HepG2 (cell line): ENCODE results near the gene TPD52L2. TPM values are rescaled to one million over a fixed set of nuclear protein-coding genes. Genes with fewer than 3 reads are reported as not detected.
A peak's percentile ranks its signal among the peaks of the same experiment; 100 is the strongest.

ENCODE experiments used
- DPF2 ChIP-seq: sonication (generic); formaldehyde crosslinking; IDR thresholded peaks from 2 replicates; pipeline ENCODE4 v1.4.0; 2020; ENCODE audit warnings: mild to moderate bottlenecking, low read depth, missing genetic modification reagents, borderline replicate concordance
- FOXK2 ChIP-seq: fragments of 450-650 bp; IDR thresholded peaks from 2 replicates; pipeline ENCODE4 v1.6.1; 2016
- GTF3A ChIP-seq: sonication (generic); formaldehyde crosslinking; conservative IDR thresholded peaks from 2 replicates; pipeline ENCODE4 v1.4.0; 2020; ENCODE audit warnings: mild to moderate bottlenecking, missing genetic modification reagents
- KDM5A ChIP-seq: fragments of 200-600 bp; sonication (generic); IDR thresholded peaks from 2 replicates; pipeline ENCODE4 v1.7.0; 2018; ENCODE audit warnings: antibody characterized with exemption, mild to moderate bottlenecking, low read length, borderline replicate concordance
- KLF12 ChIP-seq: sonication (generic); formaldehyde crosslinking; IDR thresholded peaks from 2 replicates; pipeline ENCODE4 v1.4.0; 2020; ENCODE audit warnings: missing genetic modification reagents, borderline replicate concordance
- RFX5 ChIP-seq: IDR thresholded peaks from 2 replicates; pipeline ENCODE4 v1.6.1; 2011; ENCODE audit warnings: low read depth, low read length, improper control_type of control experiment
- SMAD3 ChIP-seq: sonication (generic); formaldehyde crosslinking; IDR thresholded peaks from 2 replicates; pipeline ENCODE4 v1.4.0; 2020; ENCODE audit warnings: missing genetic modification reagents
- ZNF234 ChIP-seq: sonication (generic); formaldehyde crosslinking; conservative IDR thresholded peaks from 2 replicates; pipeline ENCODE4 v1.5.1; 2020; ENCODE audit warnings: mild to moderate bottlenecking, missing genetic modification reagents
- ZNF343 ChIP-seq: sonication (generic); formaldehyde crosslinking; IDR thresholded peaks from 2 replicates; pipeline ENCODE4 v1.4.0; 2020; ENCODE audit warnings: mild to moderate bottlenecking, missing genetic modification reagents
- ZNF354B ChIP-seq: sonication (generic); formaldehyde crosslinking; IDR thresholded peaks from 2 replicates; pipeline ENCODE4 v1.8.0; 2022; ENCODE audit warnings: mild to moderate bottlenecking, missing genetic modification reagents
- ZNF747 ChIP-seq: sonication (generic); formaldehyde crosslinking; IDR thresholded peaks from 2 replicates; pipeline ENCODE4 v1.8.1; 2023; ENCODE audit warnings: missing genetic modification reagents, mild to moderate bottlenecking, borderline replicate concordance
- polyA plus RNA-seq, 8 experiments: library from polyadenylated mRNA; depleted of rRNA in 3 of 8; stranded (reverse) in 7 of 8; unstranded in 1 of 8; fragments of >200 nt; fragmentation: Illumina TruSeq in 4 of 8; extraction: Trizol in 4 of 8; gene quantifications; 2 replicates each; pipeline versions ENCODE4 v1.2.1 to v1.2.3, GENCODE V29; 2011 to 2016; ENCODE audit warnings: low read depth in 4 of 8, missing spikeins in 1 of 8, mixed read lengths in 1 of 8; ENCODE audit not compliant: insufficient read depth in 1 of 8
- total RNA-seq, 5 experiments: library from RNA; depleted of rRNA; stranded (reverse); fragments of >200 nt; fragmentation: Illumina TruSeq; extraction: Trizol; gene quantifications; 2 replicates each; pipeline ENCODE4 v1.2.3, GENCODE V29; 2016; ENCODE audit warnings: low read depth in 1 of 5
- TF ChIP-seq, protein P1 (sequence below): sonication (generic); formaldehyde crosslinking; IDR thresholded peaks from 2 replicates; pipeline ENCODE4 v1.4.0; 2020; ENCODE audit warnings: missing genetic modification reagents
- TF ChIP-seq, protein P2 (sequence below): sonication (generic); formaldehyde crosslinking; IDR thresholded peaks from 2 replicates; pipeline ENCODE4 v1.4.0; 2020; ENCODE audit warnings: missing genetic modification reagents
- TF ChIP-seq, protein P3 (sequence below): sonication (generic); formaldehyde crosslinking; IDR thresholded peaks from 2 replicates; pipeline ENCODE4 v1.8.0; 2022; ENCODE audit warnings: mild to moderate bottlenecking, missing genetic modification reagents; ENCODE audit not compliant: insufficient replicate concordance
- TF ChIP-seq, protein P4 (sequence below): sonication (generic); formaldehyde crosslinking; IDR thresholded peaks from 2 replicates; pipeline ENCODE4 v1.8.1; 2023; ENCODE audit warnings: mild to moderate bottlenecking, missing genetic modification reagents
- TF ChIP-seq, protein P5 (sequence below), 2 experiments: sonication (generic) in 1 of 2; formaldehyde crosslinking in 1 of 2; IDR thresholded peaks; 2 replicates each; pipeline versions ENCODE4 v1.6.1 to v1.9.0; 2014 to 2022; ENCODE audit warnings: antibody characterized with exemption in 1 of 2, borderline replicate concordance in 1 of 2, inconsistent platforms in 1 of 2, low read depth in 1 of 2, missing genetic modification reagents in 1 of 2

Gene TPD52L2
- total and polyA plus RNA-seq, 2 of the 13 experiments (the other 11 are each of a cell fraction or from before 2014, with no cell fraction given), result 156 to 184 TPM

DNA sequence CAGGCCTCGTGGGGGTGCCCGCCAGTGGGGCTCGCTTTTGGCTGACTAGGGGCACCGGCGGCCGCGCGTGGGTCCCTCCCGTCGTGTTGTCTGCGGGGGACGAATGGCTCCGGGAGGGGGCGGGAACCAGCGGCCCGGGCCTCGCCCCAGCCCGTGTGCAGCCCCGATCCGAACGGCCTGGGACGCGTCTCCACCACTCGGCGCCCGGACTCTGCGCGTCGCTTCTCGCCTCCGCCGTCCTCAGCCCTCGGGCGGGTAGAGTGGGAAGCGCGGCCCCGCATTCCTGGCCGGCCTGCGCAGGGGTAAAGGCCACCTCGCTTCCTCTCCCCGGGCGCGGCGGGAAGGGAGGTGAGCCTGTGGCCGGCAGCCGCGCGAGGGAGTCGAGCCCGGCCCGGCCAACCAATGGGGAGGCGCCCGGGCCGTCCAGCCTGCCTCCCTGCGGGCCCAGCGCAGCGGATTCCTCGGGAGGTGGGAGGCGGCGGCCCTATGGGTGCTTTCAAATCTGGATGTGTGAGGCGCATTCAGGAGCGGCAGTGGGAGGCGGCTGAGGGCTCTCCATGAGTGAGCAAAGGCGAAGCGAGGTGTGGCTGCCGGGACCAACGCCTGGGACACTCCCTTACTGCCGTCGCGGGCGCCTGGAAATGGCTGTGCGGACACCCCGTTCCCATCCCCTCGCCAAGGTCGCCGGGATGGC is 32.9 kb upstream of the TPD52L2 start (continued):
- TF ChIP-seq, protein P1, sequence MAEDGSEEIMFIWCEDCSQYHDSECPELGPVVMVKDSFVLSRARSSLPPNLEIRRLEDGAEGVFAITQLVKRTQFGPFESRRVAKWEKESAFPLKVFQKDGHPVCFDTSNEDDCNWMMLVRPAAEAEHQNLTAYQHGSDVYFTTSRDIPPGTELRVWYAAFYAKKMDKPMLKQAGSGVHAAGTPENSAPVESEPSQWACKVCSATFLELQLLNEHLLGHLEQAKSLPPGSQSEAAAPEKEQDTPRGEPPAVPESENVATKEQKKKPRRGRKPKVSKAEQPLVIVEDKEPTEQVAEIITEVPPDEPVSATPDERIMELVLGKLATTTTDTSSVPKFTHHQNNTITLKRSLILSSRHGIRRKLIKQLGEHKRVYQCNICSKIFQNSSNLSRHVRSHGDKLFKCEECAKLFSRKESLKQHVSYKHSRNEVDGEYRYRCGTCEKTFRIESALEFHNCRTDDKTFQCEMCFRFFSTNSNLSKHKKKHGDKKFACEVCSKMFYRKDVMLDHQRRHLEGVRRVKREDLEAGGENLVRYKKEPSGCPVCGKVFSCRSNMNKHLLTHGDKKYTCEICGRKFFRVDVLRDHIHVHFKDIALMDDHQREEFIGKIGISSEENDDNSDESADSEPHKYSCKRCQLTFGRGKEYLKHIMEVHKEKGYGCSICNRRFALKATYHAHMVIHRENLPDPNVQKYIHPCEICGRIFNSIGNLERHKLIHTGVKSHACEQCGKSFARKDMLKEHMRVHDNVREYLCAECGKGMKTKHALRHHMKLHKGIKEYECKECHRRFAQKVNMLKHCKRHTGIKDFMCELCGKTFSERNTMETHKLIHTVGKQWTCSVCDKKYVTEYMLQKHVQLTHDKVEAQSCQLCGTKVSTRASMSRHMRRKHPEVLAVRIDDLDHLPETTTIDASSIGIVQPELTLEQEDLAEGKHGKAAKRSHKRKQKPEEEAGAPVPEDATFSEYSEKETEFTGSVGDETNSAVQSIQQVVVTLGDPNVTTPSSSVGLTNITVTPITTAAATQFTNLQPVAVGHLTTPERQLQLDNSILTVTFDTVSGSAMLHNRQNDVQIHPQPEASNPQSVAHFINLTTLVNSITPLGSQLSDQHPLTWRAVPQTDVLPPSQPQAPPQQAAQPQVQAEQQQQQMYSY, result peak; percentile 49; the same call in 1 of the 2 replicates
- TF ChIP-seq, protein P2, sequence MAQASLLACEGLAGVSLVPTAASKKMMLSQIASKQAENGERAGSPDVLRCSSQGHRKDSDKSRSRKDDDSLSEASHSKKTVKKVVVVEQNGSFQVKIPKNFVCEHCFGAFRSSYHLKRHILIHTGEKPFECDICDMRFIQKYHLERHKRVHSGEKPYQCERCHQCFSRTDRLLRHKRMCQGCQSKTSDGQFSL (CRISPR knock-in tag), result no peak
- TF ChIP-seq ZNF343, result 0 out of 2 replicates have a peak, but pooled peaks have one; percentile 70
- no peak for TF ChIP-seq DPF2
- TF ChIP-seq, protein P3, sequence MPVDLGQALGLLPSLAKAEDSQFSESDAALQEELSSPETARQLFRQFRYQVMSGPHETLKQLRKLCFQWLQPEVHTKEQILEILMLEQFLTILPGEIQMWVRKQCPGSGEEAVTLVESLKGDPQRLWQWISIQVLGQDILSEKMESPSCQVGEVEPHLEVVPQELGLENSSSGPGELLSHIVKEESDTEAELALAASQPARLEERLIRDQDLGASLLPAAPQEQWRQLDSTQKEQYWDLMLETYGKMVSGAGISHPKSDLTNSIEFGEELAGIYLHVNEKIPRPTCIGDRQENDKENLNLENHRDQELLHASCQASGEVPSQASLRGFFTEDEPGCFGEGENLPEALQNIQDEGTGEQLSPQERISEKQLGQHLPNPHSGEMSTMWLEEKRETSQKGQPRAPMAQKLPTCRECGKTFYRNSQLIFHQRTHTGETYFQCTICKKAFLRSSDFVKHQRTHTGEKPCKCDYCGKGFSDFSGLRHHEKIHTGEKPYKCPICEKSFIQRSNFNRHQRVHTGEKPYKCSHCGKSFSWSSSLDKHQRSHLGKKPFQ (CRISPR knock-in tag), result peak; percentile 70
- TF ChIP-seq, protein P4, sequence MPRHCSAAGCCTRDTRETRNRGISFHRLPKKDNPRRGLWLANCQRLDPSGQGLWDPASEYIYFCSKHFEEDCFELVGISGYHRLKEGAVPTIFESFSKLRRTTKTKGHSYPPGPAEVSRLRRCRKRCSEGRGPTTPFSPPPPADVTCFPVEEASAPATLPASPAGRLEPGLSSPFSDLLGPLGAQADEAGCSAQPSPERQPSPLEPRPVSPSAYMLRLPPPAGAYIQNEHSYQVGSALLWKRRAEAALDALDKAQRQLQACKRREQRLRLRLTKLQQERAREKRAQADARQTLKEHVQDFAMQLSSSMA, result peak; percentile 70; the same call in 1 of the 2 replicates
- no peak for TF ChIP-seq ZNF747
- TF ChIP-seq ZNF354B (CRISPR knock-in tag), result no peak
- no peak; the same call in 1 of the 2 replicates for TF ChIP-seq ZNF234
- no peak for TF ChIP-seq GTF3A (CRISPR knock-in tag)
- TF ChIP-seq FOXK2, result no peak
- no peak for TF ChIP-seq KDM5A
- TF ChIP-seq RFX5, result no peak
- no peak for TF ChIP-seq KLF12 (CRISPR knock-in tag)
- TF ChIP-seq, protein P5, sequence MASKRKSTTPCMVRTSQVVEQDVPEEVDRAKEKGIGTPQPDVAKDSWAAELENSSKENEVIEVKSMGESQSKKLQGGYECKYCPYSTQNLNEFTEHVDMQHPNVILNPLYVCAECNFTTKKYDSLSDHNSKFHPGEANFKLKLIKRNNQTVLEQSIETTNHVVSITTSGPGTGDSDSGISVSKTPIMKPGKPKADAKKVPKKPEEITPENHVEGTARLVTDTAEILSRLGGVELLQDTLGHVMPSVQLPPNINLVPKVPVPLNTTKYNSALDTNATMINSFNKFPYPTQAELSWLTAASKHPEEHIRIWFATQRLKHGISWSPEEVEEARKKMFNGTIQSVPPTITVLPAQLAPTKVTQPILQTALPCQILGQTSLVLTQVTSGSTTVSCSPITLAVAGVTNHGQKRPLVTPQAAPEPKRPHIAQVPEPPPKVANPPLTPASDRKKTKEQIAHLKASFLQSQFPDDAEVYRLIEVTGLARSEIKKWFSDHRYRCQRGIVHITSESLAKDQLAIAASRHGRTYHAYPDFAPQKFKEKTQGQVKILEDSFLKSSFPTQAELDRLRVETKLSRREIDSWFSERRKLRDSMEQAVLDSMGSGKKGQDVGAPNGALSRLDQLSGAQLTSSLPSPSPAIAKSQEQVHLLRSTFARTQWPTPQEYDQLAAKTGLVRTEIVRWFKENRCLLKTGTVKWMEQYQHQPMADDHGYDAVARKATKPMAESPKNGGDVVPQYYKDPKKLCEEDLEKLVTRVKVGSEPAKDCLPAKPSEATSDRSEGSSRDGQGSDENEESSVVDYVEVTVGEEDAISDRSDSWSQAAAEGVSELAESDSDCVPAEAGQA (IDR thresholded peaks at IDR 0.05; ENCODE audit: low read depth), result 0 out of 2 replicates have a peak, but pooled peaks have one; percentile 15
- TF ChIP-seq, protein P5 (CRISPR knock-in tag; IDR thresholded peaks at IDR 0.05; ENCODE audit: borderline replicate concordance), result no peak
- TF ChIP-seq SMAD3, result 0 out of 2 replicates have a peak, but pooled peaks have one; percentile 14
